Measurements from ENCODE around the gene GPC6. TPM values are rescaled to one million over a fixed set of nuclear protein-coding genes. Genes with fewer than 3 reads are reported as not detected.

The GPC6 gene
- total and polyA plus RNA-seq, 9 of the 15 experiments (the other 6 are each of a cell fraction or from before 2014, with no cell fraction given) = under 0.01 to 0.20 (median 0.01) TPM; not detected in 4

- TF ChIP-seq ZBTB49 (CRISPR knock-in tag; IDR thresholded peaks at IDR 0.05; ENCODE audit: borderline replicate concordance) = no peak
- no peak for TF ChIP-seq PYGO2 (tag; IDR thresholded peaks at IDR 0.05)
- no peak for TF ChIP-seq CBX1 (IDR thresholded peaks at IDR 0.05; ENCODE audit: low read depth)
- no peak for TF ChIP-seq SOX6 (IDR thresholded peaks at IDR 0.05)
These were observed 654.8 kb downstream of the GPC6 start (continued) for GRCh38 chr13:93881411-93881810.

- DNase-seq (ENCODE audit: extremely low read depth in 1 of 4, low spot score in 3 of 4) (no peak), ATAC-seq (no peak), FAIRE-seq (no peak)
- H2AFZ ChIP-seq (ENCODE audit: low read depth, low read length) = no peak overlapping the region
- H3K9me3 ChIP-seq (replicated peaks; ENCODE audit: control insufficient read depth, insufficient read depth, low read depth, low read length) = no peaks in the 10 kb centered on the region
- intact Hi-C loops (cut with micrococcal nuclease) = no loop called here
- no peaks in the 10 kb centered on the region for H3K27me3 ChIP-seq (ENCODE audit: control insufficient read depth in 2 of 2, insufficient read depth in 2 of 2, low read length in 2 of 2)
- no peaks in the 10 kb centered on the region for H3K79me2 ChIP-seq (ENCODE audit: control insufficient read depth, insufficient read depth, low read length)
- no peaks in the 10 kb centered on the region for H3K4me1 ChIP-seq (replicated peaks in 1 of 2; ENCODE audit: control insufficient read depth in 2 of 2, insufficient read depth in 2 of 2, low read length in 2 of 2)
- POLR2A ChIA-PET = no interaction called here
- no peak overlapping the region for H3K4me3 ChIP-seq
- no TSS peak for BruUV-seq (replicated peaks)
- H3K9me1 ChIP-seq (ENCODE audit: control insufficient read depth, insufficient read depth, low read length) = no peaks in the 10 kb centered on the region
- H4K20me1 ChIP-seq (replicated peaks; ENCODE audit: control insufficient read depth, insufficient read depth, low read length) = no peaks in the 10 kb centered on the region
- CTCF ChIA-PET (ENCODE audit: low intra/inter-chr PET ratio) = no interaction called here
- 6% methylated on average over 2 of the region's 6 CpGs for WGBS (ENCODE audit: insufficient coverage, low coverage, missing lambda C conversion rate)
- no peaks in the 10 kb centered on the region for H3K36me3 ChIP-seq (ENCODE audit: control insufficient read depth, insufficient read depth, low read length)
- H3K4me2 ChIP-seq (ENCODE audit: insufficient read depth, low read length) = no peak overlapping the region
- no peak overlapping the region for H3K9ac ChIP-seq (ENCODE audit: insufficient read depth in 1 of 2, low read depth in 2 of 2, low read length in 2 of 2)
- H3K27ac ChIP-seq (ENCODE audit: extremely low read depth, low read depth, low read length) = no peak overlapping the region
- in situ Hi-C loops (cut with MboI) = no loop called here
- TF ChIP-seq HSF4 (CRISPR knock-in tag; IDR thresholded peaks at IDR 0.05; ENCODE audit: borderline replicate concordance) (no peak), HDAC3 (IDR thresholded peaks at IDR 0.05; ENCODE audit: borderline replicate concordance, partially characterized antibody) (no peak), ZNF57 (CRISPR knock-in tag; IDR thresholded peaks at IDR 0.05) (no peak), PRDM10 (IDR thresholded peaks at IDR 0.05; ENCODE audit: partially characterized antibody) (no peak), ZBTB1 (CRISPR knock-in tag; IDR thresholded peaks at IDR 0.05; ENCODE audit: borderline replicate concordance, low read depth) (no peak), TAF7 (tag; IDR thresholded peaks at IDR 0.05) (no peak), ZBED1 (IDR thresholded peaks at IDR 0.05) (no peak), MYC (IDR thresholded peaks at IDR 0.05; ENCODE audit: low read depth, low read length) (no peak), MYC (CRISPR knock-in tag; IDR thresholded peaks at IDR 0.05; ENCODE audit: borderline replicate concordance, low read depth) (no peak), HDGF (IDR thresholded peaks at IDR 0.05) (no peak), GTF2A2 (tag; IDR thresholded peaks at IDR 0.05) (no peak)
These were observed 655.6 kb downstream of the GPC6 start for GRCh38 chr13:93882086-93882651.
